Esophagus squamous epithelium (tissue), 5 donors: ENCODE measurements around the gene PLOD3. TPM values are rescaled to one million over a fixed set of nuclear protein-coding genes. Genes with fewer than 3 reads are reported as not detected.
A peak's percentile ranks its signal among the peaks of the same experiment; 100 is the strongest.

Experiments used
- DNase-seq: peaks from one replicate; lab custom pipeline; 2025; lab: John Stamatoyannopoulos, UW
- H3K27ac ChIP-seq, 4 donors: fragments of 200-600 bp; sonication (generic); one replicate each; pipeline ENCODE4 v1.5.1; 2016 to 2019; ENCODE audit warnings: mild to moderate bottlenecking in 1 of 4
- H3K27me3 ChIP-seq, 4 donors: fragments of 200-600 bp; sonication (generic); 1 replicate in 3 of 4; 2 replicates in 1 of 4; pipeline versions ENCODE4 v1.5.1 to v1.6.0; 2017 to 2021; ENCODE audit warnings: antibody characterized with exemption in 1 of 4
- H3K36me3 ChIP-seq, 3 donors: fragments of 200-600 bp; sonication (generic); one replicate each; pipeline ENCODE4 v1.5.1; 2016 to 2019
- H3K4me1 ChIP-seq, 3 donors: fragments of 200-600 bp; sonication (generic); one replicate each; pipeline ENCODE4 v1.5.1; 2017 to 2019
- H3K4me3 ChIP-seq, 4 donors: fragments of 200-600 bp; sonication (generic); 1 replicate in 3 of 4; 2 replicates in 1 of 4; pipeline ENCODE4 v1.5.1; 2016 to 2019; ENCODE audit warnings: mild to moderate bottlenecking in 2 of 4, moderate library complexity in 1 of 4
- H3K9me3 ChIP-seq, 3 donors: fragments of 200-600 bp; sonication (generic); one replicate each; pipeline ENCODE4 v1.5.1; 2016 to 2019
- CTCF ChIP-seq, 6 experiments: fragments of 450-650 bp in 4 of 6; fragments of 200-600 bp in 2 of 6; sonication (generic) in 2 of 6; IDR thresholded peaks; one replicate each; pipeline ENCODE4 v1.5.1; 2016 to 2019; ENCODE audit warnings: antibody characterized with exemption in 6 of 6, mild to moderate bottlenecking in 4 of 6, moderate library complexity in 4 of 6
- POLR2A ChIP-seq, 4 donors: fragments of 450-650 bp; IDR thresholded peaks; one replicate each; pipeline ENCODE4 v1.6.1; 2017; ENCODE audit warnings: antibody characterized with exemption in 4 of 4, mild to moderate bottlenecking in 4 of 4, moderate library complexity in 3 of 4
- WGBS, 2 donors: methylation state at CpG; one replicate each; pipeline ENCODE4 v1.1.5; 2018; 5-methylcytosine and 5-hydroxymethylcytosine counted together
- intact Hi-C: fragments of 100-400 bp; cut with DNase I; formaldehyde crosslinking; loops from one replicate; pipeline ENCODE4 v1.15.0; 2022
- total RNA-seq, 4 donors: library from RNA; depleted of rRNA; stranded (reverse); fragments of >200 nt; gene quantifications; one replicate each; pipeline ENCODE4 v1.1.0, GENCODE V29; 2016
- donor health status: DM: yes; HTN: yes; CAD: no.

Gene PLOD3
- total RNA-seq, 4 donors from 2014 or later = 2.5 to 14.5 (median 9.7) TPM

GRCh38 chr7:101251871-101252659 lies 34.7 kb upstream of the PLOD3 start:
- intact Hi-C loops = no loop called here
- Histone ChIP-seq H3K4me3 (peak overlapping the region; percentile 60 to 79 (median 74)), H3K9me3 (no peaks in the 10 kb centered on the region), H3K4me1 (peaks cover 6 to 31% (median 16%) of the 10 kb centered on the region in 3 donors), H3K27ac (peak overlapping the region; percentile 73 to 83 (median 76)), H3K36me3 (peaks cover 0 to 31% (median 0%) of the 10 kb centered on the region in 3 donors), H3K27me3 (no peaks in the 10 kb centered on the region)
- DNase-seq = peak; percentile 70
- 0 to 1% methylated on average over 35 to 43 of the region's 55 CpGs for WGBS, 2 donors
- no peak for TF ChIP-seq CTCF (IDR thresholded peaks at IDR 0.05)
- TF ChIP-seq POLR2A (IDR thresholded peaks at IDR 0.05) = peak in 2 of 4 donors; percentile 16 to 21

DNA sequence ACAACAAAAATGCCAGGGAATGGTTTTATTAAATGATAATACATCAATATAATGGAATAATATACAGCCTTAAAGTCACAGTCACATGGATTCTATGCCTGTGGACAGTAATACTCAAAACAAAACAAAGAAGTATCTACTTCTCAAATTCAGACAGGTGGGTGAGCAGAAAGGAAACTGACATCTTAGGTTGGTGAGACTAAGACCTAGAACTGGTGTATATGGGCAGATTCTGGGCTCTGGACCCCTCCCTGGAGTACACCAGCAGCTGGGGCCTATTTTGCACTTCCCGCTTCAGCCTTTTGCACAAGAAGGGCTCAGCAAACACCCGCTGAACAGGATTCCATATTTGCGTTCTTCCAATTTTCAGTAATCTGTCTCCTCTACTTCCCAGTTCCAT lies 32.9 kb upstream of the PLOD3 start:
- H3K36me3 ChIP-seq = peaks cover 0 to 41% (median 0%) of the 10 kb centered on the region in 3 donors
- H3K9me3 ChIP-seq = no peaks in the 10 kb centered on the region
- WGBS, 2 donors = 86 to 92% methylated on average over 3 of the region's 3 CpGs
- DNase-seq = no peak
- H3K4me3 ChIP-seq = no peak overlapping the region
- TF ChIP-seq POLR2A (IDR thresholded peaks at IDR 0.05) (no peak), CTCF (IDR thresholded peaks at IDR 0.05) (no peak)
- no peaks in the 10 kb centered on the region for H3K27me3 ChIP-seq
- peaks cover 7 to 44% (median 23%) of the 10 kb centered on the region in 3 donors for H3K4me1 ChIP-seq
- intact Hi-C loops = no loop called here
- H3K27ac ChIP-seq = no peak overlapping the region

- H3K36me3 ChIP-seq = peaks cover 0 to 41% (median 0%) of the 10 kb centered on the region in 3 donors
- H3K4me1 ChIP-seq = peaks cover 17 to 59% (median 32%) of the 10 kb centered on the region in 3 donors
- H3K4me3 ChIP-seq = no peak overlapping the region
- TF ChIP-seq CTCF (IDR thresholded peaks at IDR 0.05) (no peak), POLR2A (IDR thresholded peaks at IDR 0.05) (no peak)
- H3K27ac ChIP-seq = no peak overlapping the region
- intact Hi-C loops = no loop called here
- no peaks in the 10 kb centered on the region for H3K9me3 ChIP-seq
- no peak for DNase-seq
- 92 to 94% methylated on average over 4 to 5 of the region's 5 CpGs for WGBS, 2 donors
- H3K27me3 ChIP-seq = no peaks in the 10 kb centered on the region
Observed at GRCh38 chr7:101248276-101248675, 30.9 kb upstream of the PLOD3 start.

- intact Hi-C loops = no loop called here
- WGBS, 2 donors = 43 to 52% methylated on average over 16 to 18 of the region's 32 CpGs
- no peak for DNase-seq
Observed at GRCh38 chr7:101245147-101245668, 27.8 kb upstream of the PLOD3 start.

More at GRCh38 chr7:101245147-101245668, 27.8 kb upstream of the PLOD3 start:
- H3K4me1 ChIP-seq = peaks cover 13 to 69% (median 44%) of the 10 kb centered on the region in 3 donors
- no peaks in the 10 kb centered on the region for H3K27me3 ChIP-seq
- TF ChIP-seq POLR2A (IDR thresholded peaks at IDR 0.05) (no peak), CTCF (IDR thresholded peaks at IDR 0.05) (no peak)
- peak overlapping the region; percentile 93 to 98 (median 97) for H3K27ac ChIP-seq
- no peaks in the 10 kb centered on the region for H3K9me3 ChIP-seq
- peak overlapping the region; percentile 78 to 86 (median 84) for H3K4me3 ChIP-seq
- H3K36me3 ChIP-seq = peaks cover 0 to 51% (median 3%) of the 10 kb centered on the region in 3 donors
